HG02870 (cell line): Measurements from ENCODE around the gene NCAM1.

Source experiments
- ATAC-seq: cut with Tn5 transposase; IDR thresholded peaks from one replicate; pipeline ENCODE4 v1.9.1; 2021; ENCODE audit warnings: mild to moderate bottlenecking, moderate library complexity; ENCODE audit not compliant: unreplicated experiment

The NCAM1 gene

DNA sequence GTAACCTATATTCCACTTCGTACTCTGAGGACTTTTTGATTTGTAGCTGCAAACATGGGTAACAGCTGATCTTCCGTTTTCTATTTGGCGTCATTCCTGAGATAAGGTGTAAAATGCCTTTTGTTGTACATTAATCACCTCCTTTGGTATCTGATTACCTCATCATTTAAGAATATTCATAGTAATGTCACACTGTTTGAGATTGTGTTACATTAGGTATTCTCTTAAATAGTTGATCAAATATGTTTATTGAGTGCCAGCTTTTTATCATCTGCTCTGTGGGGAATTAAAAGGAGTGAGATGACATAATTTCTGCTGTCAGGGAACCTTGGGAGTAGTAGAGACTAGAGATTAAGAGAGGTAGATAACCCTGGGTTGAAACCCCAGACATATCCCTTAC, 5.9 kb downstream of the NCAM1 start:
- no peak for ATAC-seq

DNA sequence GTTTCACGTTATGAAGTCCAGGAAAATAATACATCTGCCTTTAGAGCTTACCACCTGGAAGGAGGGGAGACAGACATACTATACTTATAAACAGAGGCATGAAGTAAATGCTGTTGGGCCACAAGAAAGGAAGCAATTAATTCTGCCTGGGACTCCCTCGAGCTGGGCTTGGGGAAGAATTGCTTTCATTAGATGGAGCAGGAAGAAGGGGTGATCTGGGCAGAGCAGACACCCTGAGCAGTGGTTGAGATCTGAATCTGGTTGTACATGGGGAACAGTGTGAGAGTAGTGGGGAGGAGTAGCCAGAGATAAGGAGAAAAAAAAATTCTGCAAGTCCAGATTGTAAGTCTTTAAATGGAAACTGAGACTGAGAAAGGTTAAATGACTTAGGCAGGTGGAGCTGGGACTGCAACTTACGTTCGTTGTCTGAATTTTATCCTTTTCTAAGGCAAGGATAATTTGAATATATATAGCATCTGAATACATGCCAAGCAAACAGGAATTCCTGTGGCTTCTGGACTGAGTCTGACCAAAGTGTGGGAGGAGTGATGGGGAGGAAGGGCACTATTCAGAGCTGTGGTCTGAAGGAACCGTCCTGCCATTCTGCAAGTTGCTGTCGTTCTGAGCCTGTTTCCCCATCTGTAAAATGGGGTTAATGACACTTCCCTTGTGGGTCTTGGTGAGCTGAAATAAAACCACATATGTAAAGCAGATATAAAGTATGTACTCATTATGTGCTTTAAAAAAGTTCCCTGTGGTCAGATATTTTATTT, 7.9 kb downstream of the NCAM1 start:
- no peak for ATAC-seq

DNA sequence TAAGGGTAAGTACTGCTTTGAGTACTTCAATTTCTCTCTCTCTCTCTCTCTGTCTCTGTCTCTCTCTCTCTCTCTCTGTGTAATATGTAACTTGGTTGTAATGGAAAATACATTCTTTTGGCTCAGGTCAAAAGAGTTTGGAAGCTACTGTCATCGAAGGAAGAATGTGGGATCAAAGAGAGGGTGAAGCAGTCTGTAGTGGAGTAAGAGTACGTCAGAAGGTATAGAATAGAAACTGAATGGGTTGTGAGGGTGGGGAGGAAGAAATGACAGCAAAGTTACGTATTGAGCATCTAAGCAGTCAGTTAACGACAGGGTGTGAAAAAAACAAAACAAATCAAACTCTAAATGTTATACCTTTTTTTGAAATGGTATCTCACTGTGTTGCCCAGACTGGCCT, 10.0 kb downstream of the NCAM1 start:
- no peak for ATAC-seq

DNA sequence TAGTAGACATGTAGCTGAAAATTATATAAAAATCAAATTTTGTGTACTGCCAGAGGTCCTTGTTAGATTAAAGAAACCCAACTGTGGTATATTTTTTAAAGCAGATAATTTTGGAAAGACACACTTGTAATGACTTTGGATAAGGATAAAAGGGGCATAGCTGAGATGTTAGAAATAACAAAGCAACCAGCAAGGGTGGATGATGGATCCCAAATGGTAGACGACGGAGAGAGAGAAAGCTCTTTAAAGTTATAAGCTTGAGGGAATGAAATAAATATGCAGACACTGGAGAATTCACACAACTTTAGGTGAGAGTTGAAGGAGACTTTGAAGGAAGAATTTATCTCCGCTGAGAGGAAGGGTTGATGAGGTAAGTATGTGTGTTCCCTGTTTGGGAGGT, 10.6 kb downstream of the NCAM1 start:
- ATAC-seq, result no peak

DNA sequence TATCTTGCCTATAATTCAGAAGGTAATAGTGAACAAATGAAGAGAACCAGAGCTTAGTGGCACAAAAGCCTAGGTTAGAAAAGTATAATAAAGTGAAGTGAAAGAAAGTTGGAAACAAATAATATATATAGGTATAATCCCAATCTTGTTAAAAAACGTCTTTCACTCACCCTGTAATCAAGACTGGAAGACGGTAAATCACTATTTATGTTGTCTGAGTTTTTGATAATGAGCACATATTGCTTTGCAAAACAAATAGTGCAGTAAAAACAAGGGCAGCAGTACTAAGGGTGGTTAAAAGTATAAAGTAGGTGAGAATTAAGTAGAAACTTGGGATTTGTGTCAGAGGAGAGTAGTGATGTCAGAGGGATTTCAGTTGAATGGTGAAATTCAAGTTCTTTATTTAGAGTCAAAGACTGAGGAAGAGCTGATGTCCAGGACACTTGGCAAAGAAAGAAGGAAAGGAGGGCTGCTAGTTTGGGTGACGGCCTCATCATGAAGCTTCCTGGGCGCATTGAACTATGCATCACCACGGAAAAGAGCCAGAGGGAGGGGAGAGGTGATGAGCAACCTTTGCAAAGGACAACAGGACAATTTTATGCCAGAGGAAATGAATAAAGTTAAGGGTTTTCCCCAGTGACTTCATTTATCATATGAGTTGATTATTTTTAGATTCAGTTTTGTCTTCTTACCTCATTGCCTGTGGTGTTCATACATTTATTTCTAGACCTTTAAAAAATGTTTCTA, 11.4 kb downstream of the NCAM1 start:
- no peak for ATAC-seq

DNA sequence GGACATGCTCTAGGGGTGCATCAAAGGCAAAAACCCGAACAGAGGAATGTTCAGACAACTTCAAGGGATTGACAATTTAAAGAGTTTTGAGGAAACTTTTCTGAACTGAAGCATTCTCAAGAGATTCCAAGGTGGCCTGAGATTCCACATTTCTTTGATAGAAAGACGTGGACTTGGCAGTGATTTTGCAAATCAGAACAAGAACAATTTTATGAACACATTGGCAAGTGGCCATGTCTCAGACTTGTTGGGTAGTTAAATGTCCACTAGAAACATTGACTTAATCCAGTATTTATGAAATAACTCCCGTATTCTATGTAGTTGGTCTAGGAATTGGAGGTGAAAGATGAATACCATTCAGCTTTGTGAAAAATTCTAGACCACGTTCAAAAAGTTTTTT, 13.8 kb downstream of the NCAM1 start:
- ATAC-seq, result no peak

DNA sequence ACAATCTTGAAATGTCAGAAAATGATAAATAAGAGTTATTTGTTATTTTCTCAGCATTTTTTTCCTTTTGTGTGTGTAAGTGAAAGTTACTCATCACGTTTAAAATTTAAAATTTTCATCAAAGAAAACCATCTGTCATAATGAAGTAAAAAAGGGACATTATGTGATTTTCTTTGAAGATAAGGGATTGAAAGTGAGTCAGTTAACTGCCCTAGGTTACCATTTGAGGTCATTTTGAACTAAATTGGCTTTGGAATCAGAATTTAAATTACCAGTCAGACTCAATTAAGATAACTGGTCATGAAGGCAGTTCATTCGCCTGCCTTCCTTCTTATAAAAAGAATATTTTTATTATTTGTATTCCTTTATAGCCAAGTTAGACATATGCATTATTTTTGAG, 14.3 kb downstream of the NCAM1 start:
- no peak for ATAC-seq

DNA sequence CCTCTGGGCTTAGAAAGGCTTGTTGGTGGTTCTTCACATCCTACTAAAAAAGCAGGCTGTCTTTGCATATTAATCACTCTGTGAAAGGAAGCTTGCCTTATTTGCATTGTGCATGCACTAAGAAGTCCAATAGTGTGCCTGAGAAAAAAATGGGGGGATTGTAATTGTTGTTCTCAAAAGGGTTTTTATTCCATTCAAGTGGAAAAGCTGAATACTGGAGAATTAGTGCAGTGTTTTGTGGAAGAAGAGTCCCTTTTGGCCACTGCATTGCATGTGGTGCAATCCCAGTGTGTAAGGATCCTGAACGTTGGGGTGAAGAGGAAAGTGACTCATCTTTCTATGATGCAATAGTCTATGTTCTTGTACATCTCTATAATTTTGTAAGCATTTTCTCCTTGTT, 16.5 kb downstream of the NCAM1 start:
- ATAC-seq, result no peak

DNA sequence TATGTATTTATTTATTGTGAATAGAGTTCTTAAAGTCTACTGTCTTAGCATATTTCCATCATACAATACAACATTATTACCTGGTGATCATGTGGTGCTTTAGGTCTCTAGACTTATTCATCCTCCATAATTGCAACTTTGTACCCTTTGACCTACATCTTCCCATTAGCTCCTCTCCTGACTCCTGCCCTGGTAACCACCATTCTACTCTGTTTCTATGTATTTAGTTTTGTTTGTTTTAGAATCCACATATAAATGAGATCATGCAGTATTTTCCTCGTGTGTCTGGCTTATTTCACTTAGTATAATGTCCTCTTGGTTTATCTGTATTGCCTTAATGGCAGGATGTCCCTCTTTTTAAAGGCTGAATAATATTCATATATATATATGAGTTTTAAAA, 22.7 kb downstream of the NCAM1 start:
- ATAC-seq, result no peak

DNA sequence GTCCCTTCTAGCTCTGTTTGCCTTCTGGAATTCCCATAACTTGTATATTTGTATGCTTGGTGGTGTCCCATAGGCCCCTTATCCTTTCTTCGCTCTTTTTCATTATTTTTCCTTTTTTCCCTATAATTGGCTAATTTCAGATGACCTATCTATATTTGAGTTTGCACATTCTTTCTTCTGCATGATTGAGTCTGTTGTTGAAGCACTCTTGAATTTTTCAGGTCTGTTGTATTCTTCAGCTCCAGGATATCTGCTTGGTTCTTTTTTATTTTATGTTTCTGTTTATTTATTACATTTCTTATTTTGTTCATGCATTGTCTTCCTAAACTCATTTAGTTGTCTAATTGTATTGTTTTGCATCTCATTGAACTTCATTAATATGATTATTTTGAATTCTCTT, 28.0 kb downstream of the NCAM1 start:
- no peak for ATAC-seq

DNA sequence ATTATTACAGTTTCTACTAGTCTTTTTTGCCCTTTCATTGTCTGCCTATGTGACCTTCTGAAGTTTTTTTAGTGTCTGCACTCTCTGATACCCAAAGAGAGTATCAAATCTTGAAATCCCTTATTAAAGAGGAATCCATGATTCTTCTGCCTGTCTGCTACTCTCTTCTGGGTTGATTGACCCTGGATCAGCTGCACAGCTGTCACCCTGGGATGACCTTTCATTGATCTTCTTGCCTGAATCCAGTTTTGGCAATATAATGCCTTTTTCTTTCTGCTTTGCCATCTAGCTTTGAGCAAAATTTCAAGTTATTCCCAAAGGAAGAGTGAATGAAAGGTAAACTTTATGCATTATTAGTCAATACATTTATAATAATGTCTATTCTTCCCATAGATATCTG, 32.6 kb downstream of the NCAM1 start:
- ATAC-seq, result no peak

DNA sequence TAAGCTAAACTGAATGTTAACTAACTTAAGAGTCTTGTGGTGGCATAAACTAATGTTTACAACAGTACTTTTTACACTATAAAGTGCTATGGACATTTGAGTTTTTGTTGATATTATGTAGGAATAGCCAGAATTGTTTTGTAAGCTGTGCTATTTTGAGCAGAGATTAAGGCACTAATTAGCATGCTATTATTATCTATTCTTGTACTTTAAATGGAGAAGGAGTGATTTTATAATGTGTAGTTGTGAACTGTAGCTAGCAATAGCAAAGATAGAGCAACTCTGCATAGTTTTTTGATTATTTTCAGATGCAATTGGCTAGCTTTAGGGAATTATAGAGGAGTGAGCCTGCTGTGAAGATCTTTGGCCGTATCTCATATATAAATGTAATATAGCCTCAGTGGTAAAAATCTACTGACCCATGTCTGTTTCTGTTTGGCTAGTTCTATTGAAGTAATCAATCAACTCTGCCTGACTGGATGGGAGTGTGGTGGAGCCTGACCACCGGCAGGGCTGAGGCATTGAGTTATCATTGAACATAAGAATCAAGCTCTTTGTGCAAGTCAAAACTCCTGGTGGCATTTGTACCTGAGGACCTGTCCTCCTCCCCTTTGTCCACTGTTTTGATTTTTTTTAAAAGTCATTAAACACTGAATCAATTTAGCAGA, 34.3 kb downstream of the NCAM1 start:
- ATAC-seq, result no peak

DNA sequence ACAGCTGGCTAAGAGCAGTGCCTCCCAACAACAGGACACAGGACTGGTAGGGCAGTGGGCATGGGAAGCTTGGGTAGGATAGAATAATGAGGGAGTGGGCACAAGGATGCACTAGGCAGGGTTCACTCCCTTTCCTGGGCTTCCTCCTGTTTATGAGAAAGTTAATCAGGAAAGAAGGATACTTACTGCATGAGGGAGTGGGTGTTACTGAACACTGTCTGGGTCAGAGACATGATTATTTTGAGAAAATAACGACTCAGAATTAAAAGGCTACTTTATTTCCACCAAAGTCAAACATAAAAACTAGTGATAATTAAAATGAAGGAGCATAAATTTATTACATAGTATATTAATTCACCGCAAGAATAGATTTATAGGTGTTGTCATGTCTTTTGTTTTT, 35.8 kb downstream of the NCAM1 start:
- no peak for ATAC-seq

DNA sequence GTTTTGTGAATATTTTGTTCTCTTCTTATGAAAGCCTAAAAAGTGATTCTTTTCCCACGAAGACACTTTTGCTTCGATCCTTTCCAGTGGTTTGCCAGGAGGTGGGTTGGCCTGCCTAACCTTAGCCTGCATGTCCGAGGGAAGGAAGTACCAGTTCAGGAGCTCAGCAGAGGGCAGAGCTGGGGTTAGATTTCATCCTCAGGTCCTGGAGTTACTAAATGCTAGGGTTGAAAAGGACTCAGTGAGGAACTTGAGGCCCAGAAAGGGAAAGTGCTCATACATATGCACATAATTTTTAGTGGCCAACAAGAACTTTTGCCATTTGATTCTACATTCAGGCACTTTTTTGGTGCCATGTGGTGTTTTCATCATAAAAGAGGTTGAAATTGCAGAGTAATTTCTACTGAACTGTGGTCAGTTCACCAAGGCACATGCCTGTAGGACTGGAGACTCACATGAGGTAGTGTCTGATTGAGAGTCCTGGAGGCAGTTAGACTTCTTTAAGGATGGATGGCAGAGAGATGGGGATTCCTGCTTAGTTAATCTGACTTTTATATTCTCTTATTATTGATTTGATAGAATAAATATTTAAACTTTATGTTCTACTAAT, 36.7 kb downstream of the NCAM1 start:
- ATAC-seq, result no peak

DNA sequence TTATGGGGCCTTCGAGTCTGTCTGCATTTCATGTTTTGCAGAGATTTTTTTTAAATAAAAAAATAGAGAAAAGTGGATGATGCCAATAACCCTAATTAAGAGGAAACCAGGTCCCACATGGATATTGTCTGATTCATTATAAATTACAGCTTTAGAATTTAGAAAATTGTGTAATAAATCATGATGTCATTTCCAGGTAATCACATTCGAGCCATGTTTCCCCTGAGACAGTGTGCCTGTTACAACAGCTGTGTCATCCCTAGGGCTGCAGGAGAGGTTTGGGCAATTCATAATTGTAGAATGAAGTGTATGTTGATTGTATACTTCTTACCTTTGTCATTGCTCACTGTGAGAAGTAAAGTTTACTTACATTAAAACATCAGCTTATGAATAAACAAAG, 38.3 kb downstream of the NCAM1 start:
- ATAC-seq, result no peak

DNA sequence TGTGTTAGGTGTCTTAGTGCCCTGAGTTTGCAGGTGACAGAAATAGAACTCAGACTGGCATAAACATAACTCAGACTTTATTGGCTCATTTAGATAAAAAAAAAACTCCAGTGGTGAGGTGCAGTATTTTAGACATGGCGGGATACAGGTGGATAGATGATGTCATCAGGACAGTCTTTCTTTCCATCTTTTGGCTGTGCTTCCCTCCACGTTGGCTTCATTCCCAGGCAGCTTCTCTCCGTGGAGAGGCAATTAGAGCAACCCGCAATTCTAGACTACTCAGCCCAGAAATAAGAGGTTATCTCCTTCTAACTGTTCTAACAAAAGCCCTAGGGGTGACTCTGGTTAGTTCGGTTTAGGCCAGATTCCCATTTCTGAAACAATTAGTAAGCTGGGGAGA, 40.5 kb downstream of the NCAM1 start:
- no peak for ATAC-seq

DNA sequence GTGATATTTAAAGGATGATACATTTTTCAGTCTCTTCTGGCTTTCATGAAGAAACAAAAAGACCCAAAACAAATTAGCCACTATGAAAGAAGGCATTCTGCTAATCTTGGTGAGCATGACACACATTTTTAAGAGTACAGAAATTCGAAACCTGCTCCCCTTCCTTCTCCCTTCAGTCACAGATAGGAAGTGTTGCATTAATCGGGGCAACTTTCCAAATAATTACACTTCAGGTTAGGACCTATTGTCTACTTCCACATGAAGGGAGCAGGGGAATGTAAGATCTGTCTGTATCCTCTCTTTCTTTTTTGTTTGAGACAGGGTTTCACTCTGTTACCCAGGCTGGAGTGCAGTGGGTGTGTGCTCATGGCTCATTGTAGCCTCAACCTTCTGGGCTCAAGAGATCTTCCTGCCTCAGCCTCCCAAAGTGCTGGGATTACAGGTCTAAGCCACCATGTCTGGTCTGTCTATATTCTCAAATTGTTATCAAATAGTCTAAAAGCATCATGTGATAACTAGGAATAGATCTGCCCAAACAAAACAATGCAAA, 45.8 kb downstream of the NCAM1 start:
- no peak for ATAC-seq

DNA sequence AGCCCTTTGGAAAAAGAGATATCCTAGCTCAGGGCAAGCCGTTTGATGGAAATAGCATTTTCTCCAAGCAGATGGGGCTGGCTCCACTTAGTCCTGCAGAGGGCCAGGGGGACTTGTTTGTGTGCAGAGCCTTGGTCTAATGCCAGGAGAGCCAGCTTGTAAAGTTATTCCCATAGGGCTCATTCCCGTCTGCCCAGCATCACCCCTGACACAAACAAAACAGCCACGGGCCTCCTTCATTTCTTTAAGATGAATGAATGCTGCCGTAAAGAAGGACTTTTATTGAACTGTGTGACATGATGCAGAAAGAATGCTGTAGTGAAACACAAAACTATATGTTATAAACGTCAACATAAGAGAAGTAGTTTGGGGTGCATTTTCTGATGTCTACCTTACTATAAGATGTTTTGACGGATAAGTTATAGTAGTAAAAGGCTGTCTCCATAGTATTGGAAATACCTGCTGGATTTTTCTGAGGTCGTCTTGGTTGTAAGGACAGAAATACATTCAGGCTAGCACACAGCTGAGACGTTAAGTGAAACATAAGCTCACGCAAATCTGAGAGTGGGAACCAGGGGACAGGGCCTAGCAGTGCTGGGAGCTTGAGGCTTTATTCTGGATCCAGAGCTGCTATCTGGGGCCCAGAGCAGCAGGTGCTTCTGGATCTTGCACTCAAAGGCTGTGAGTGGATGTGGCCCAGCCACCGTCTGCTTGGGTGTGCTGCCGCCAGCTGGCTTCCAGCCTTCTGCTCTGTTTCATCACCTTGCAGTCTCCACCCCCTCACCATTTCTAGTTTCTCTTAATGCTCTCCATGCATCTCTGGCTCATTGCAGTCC, 53.3 kb downstream of the NCAM1 start:
- no peak for ATAC-seq

DNA sequence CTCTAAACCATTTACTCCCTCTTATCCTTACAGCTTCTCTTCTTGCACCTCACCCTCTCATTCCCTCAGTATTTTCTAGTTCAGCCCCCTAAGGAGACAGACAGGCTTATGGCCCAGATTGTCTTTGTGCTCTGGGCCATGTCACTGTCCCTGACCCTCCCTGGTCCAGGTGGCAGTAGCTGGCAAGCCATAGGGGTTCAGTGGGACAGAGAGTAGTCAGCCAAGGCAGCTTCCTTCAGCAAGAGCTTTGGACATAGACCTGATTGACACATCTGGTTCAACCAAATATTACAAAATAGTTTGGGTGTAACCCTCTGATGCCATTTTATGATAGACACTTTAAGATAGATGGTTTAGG, 53.9 kb downstream of the NCAM1 start:
- no peak for ATAC-seq

DNA sequence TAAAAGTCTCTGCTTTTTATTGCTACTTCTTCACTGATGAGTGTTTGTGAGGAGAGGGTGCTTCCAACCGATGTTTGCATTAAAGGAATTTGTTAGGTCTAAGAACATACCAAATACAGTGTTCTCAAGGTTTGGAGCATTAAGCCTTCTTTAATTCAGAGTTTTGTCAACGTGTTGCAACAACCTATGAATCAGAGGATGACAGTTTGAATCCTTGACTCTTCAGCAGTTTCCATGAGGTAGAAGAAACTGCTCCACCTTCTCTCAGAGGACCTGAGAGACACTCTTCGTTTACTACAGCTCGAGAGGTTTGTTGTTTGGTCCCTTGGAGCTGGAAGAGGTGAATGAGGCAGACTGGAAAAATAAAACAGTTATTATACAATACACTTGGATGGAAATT, 55.7 kb downstream of the NCAM1 start:
- ATAC-seq, result no peak

DNA sequence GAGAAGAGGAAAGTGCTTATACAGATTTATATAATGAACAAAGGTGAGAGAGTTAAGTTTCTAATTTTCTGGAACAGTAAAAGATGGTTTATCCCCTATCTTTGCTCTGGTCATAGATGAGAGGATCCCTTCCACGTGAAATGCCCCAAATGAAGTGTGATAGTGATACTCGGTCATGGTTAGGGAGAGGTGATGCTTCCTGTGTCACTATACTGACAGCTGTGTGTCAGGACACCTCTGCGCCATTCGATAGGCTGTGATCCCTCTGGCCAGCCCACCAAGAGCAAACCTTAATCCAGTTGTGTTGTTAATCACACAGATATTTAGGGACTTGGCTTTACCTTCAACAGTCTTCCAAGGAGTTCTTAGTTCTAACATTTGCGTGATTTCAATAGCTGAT, 57.7 kb downstream of the NCAM1 start:
- no peak for ATAC-seq
